H1 (cell line): ENCODE measurements around the gene COLEC11. TPM values are rescaled to one million over a fixed set of nuclear protein-coding genes. Genes with fewer than 3 reads are reported as not detected.

Experiments
- CTCF ChIA-PET: fragments of 300-600 bp; sonication (Branson Sonifier 250); formaldehyde crosslinking; loops from one replicate; lab custom pipeline; 2021; ENCODE audit not compliant: partially characterized antibody; lab: Charles Lee
- POLR2A ChIA-PET: fragments of 300-600 bp; sonication (Branson Sonifier 250); formaldehyde crosslinking; loops from one replicate; lab custom pipeline; 2021; ENCODE audit warnings: inconsistent platforms; ENCODE audit not compliant: partially characterized antibody; lab: Charles Lee
- DNase-seq, 2 experiments: peaks; one replicate each; pipeline versions ENCODE4 v3.0.0 to v3.0.0-alpha.2; 2010 to 2022; ENCODE audit warnings: low spot score in 2 of 2, low read depth in 1 of 2, mixed read lengths in 1 of 2
- FAIRE-seq: peaks from 2 replicates; lab custom pipeline; 2011; peaks lifted over from hg19 to GRCh38; lab: Jason Lieb, UNC
- H2AFZ ChIP-seq: 2 replicates; pipeline ENCODE4 v1.8.1; 2012; ENCODE audit warnings: low read length, inconsistent platforms
- H2AK5ac ChIP-seq: 2 replicates; pipeline ENCODE4 v1.6.1; 2013; ENCODE audit warnings: low read depth, low read length
- H2BK120ac ChIP-seq: replicated peaks from 2 replicates; pipeline ENCODE3; 2013; ENCODE audit warnings: low read depth, low read length, inconsistent platforms
- H2BK12ac ChIP-seq: 2 replicates; pipeline ENCODE4 v1.6.1; 2013; ENCODE audit warnings: low read depth, low read length
- H2BK15ac ChIP-seq: 2 replicates; pipeline ENCODE4 v1.6.1; 2013; ENCODE audit warnings: low read length
- H2BK20ac ChIP-seq: 2 replicates; pipeline ENCODE4 v1.6.1; 2013; ENCODE audit warnings: low read length
- H2BK5ac ChIP-seq: 2 replicates; pipeline ENCODE4 v1.6.1; 2013; ENCODE audit warnings: low read depth, low read length
- H3K14ac ChIP-seq: 2 replicates; pipeline ENCODE4 v1.6.1; 2013; ENCODE audit warnings: inconsistent platforms; ENCODE audit not compliant: insufficient read length
- H3K18ac ChIP-seq: 2 replicates; pipeline ENCODE4 v1.6.1; 2013; ENCODE audit warnings: low read length; ENCODE audit errors: extremely low read depth
- H3K23ac ChIP-seq: 2 replicates; pipeline ENCODE4 v1.6.1; 2013; ENCODE audit warnings: inconsistent platforms; ENCODE audit not compliant: insufficient read length
- H3K23me2 ChIP-seq: 2 replicates; pipeline ENCODE4 v1.6.1; 2013; ENCODE audit warnings: low read depth, low read length
- H3K27ac ChIP-seq: 2 replicates; pipeline ENCODE4 v1.6.1; 2011; ENCODE audit warnings: low read depth, low read length, inconsistent platforms
- H3K27me3 ChIP-seq, 4 experiments: replicated peaks in 1 of 4; 1 replicate in 1 of 4; 2 replicates in 3 of 4; pipeline versions ENCODE4 v1.6.1 to v1.8.1; 2011 to 2013; ENCODE audit warnings: low read length in 3 of 4, mild to moderate bottlenecking in 3 of 4, inconsistent platforms in 2 of 4, mixed read lengths in 2 of 4, moderate library complexity in 1 of 4; ENCODE audit not compliant: control insufficient read depth in 3 of 4, insufficient read depth in 3 of 4; ENCODE audit errors: extremely low read depth in 1 of 4
- H3K36me3 ChIP-seq, 4 experiments: 2 replicates each; pipeline versions ENCODE4 v1.6.1 to v1.8.1; 2011 to 2013; ENCODE audit warnings: mild to moderate bottlenecking in 4 of 4, low read length in 3 of 4, moderate library complexity in 2 of 4, control low read depth in 1 of 4, inconsistent platforms in 1 of 4; ENCODE audit not compliant: insufficient read depth in 4 of 4, control insufficient read depth in 2 of 4
- H3K4ac ChIP-seq: replicated peaks from 2 replicates; pipeline ENCODE3; 2013; ENCODE audit warnings: low read length, low read depth, mixed read lengths, inconsistent platforms; ENCODE audit not compliant: insufficient read length
- H3K4me1 ChIP-seq, 4 experiments: replicated peaks in 1 of 4; 1 replicate in 1 of 4; 2 replicates in 3 of 4; pipeline versions ENCODE4 v1.6.1 to v1.8.1; 2011 to 2013; ENCODE audit warnings: low read length in 3 of 4, inconsistent platforms in 2 of 4, mixed read lengths in 1 of 4; ENCODE audit not compliant: insufficient read depth in 4 of 4, control insufficient read depth in 3 of 4
- H3K4me2 ChIP-seq, 2 experiments: 2 replicates each; pipeline versions ENCODE4 v1.6.1 to v1.8.1; 2011 to 2013; ENCODE audit warnings: low read depth in 2 of 2, low read length in 2 of 2, control low read depth in 1 of 2, inconsistent platforms in 1 of 2, mild to moderate bottlenecking in 1 of 2; ENCODE audit not compliant: insufficient read depth in 1 of 2
- H3K4me3 ChIP-seq, 4 experiments: fragments of 200-600, 300-600 bp in 1 of 4; sonication (generic), shearing (Covaris generic), sonication (Bioruptor Twin) in 1 of 4; 2 replicates each; pipeline versions ENCODE4 v1.5.1 to v1.8.1; 2011 to 2016; ENCODE audit warnings: low read length in 4 of 4, low read depth in 3 of 4, control low read depth in 2 of 4, inconsistent platforms in 2 of 4, mild to moderate bottlenecking in 2 of 4, mixed read lengths in 1 of 4, moderate library complexity in 1 of 4; ENCODE audit not compliant: insufficient read depth in 2 of 4; ENCODE audit errors: extremely low read depth in 1 of 4
- H3K56ac ChIP-seq: replicated peaks from 2 replicates; pipeline ENCODE3; 2013; ENCODE audit warnings: low read depth, mild to moderate bottlenecking, mixed read lengths, low read length, inconsistent platforms; ENCODE audit not compliant: insufficient read length
- H3K79me1 ChIP-seq: 2 replicates; pipeline ENCODE4 v1.6.1; 2013; ENCODE audit warnings: low read depth, low read length, control low read depth
- H3K79me2 ChIP-seq, 2 experiments: 2 replicates each; pipeline versions ENCODE4 v1.6.1 to v1.8.1; 2012 to 2013; ENCODE audit warnings: low read length in 2 of 2, mild to moderate bottlenecking in 2 of 2, inconsistent platforms in 1 of 2; ENCODE audit not compliant: insufficient read depth in 2 of 2, control insufficient read depth in 1 of 2
- H3K9ac ChIP-seq, 4 experiments: replicated peaks in 1 of 4; 1 replicate in 1 of 4; 2 replicates in 3 of 4; pipeline versions ENCODE4 v1.6.1 to v1.8.1; 2011 to 2013; ENCODE audit warnings: low read depth in 3 of 4, low read length in 3 of 4, control low read depth in 2 of 4, mild to moderate bottlenecking in 2 of 4, moderate library complexity in 2 of 4, inconsistent platforms in 1 of 4; ENCODE audit errors: extremely low read depth in 1 of 4
- H3K9me3 ChIP-seq, 2 experiments: 2 replicates each; pipeline versions ENCODE4 v1.6.1 to v1.8.1; 2012 to 2013; ENCODE audit warnings: mild to moderate bottlenecking in 2 of 2, moderate library complexity in 2 of 2, control low read depth in 1 of 2, inconsistent platforms in 1 of 2, low read depth in 1 of 2, low read length in 1 of 2, mixed read lengths in 1 of 2; ENCODE audit not compliant: insufficient read depth in 2 of 2
- H4K20me1 ChIP-seq, 2 experiments: replicated peaks in 1 of 2; 2 replicates each; pipeline versions ENCODE3 to v1.8.1; 2011 to 2013; ENCODE audit warnings: inconsistent platforms in 2 of 2, low read length in 2 of 2, mild to moderate bottlenecking in 1 of 2; ENCODE audit not compliant: insufficient read depth in 2 of 2, control insufficient read depth in 1 of 2
- H4K5ac ChIP-seq: 2 replicates; pipeline ENCODE4 v1.6.1; 2013; ENCODE audit warnings: low read length, low read depth, mixed read lengths, inconsistent platforms; ENCODE audit not compliant: insufficient read length
- H4K8ac ChIP-seq: 2 replicates; pipeline ENCODE4 v1.8.0; 2013; ENCODE audit warnings: mild to moderate bottlenecking, moderate library complexity, low read length, inconsistent platforms; ENCODE audit not compliant: insufficient read depth; ENCODE audit errors: extremely low read depth
- H4K91ac ChIP-seq: replicated peaks from 2 replicates; pipeline ENCODE3; 2013; ENCODE audit warnings: low read length, mixed read lengths, inconsistent platforms; ENCODE audit not compliant: insufficient read length
- CBX5 ChIP-seq: fragments of 300-800, 300-1000 bp; sonication (generic); IDR thresholded peaks from 2 replicates; pipeline ENCODE4 v1.7.1; 2016; ENCODE audit warnings: antibody characterized with exemption, low read length, low read depth
- CREB1 ChIP-seq: IDR thresholded peaks from 2 replicates; pipeline ENCODE4 v1.6.1; 2012; ENCODE audit warnings: inconsistent platforms
- CTBP2 ChIP-seq: IDR thresholded peaks from 2 replicates; pipeline ENCODE4 v1.7.0; 2011; ENCODE audit warnings: borderline replicate concordance, mild to moderate bottlenecking, moderate library complexity, mixed read lengths, low read length; ENCODE audit not compliant: insufficient read depth, insufficient read length
- JUN ChIP-seq: IDR thresholded peaks from 2 replicates; pipeline ENCODE4 v1.6.1; 2011; ENCODE audit warnings: low read depth, mild to moderate bottlenecking, improper control_type of control experiment, low read length
- POLR2A ChIP-seq, 2 experiments: IDR thresholded peaks; 1 replicate in 1 of 2; 2 replicates in 1 of 2; pipeline ENCODE4 v1.6.1; 2011; ENCODE audit warnings: low read depth in 2 of 2, low read length in 2 of 2, mild to moderate bottlenecking in 2 of 2; ENCODE audit errors: control extremely low read depth in 1 of 2
- SIX5 ChIP-seq: IDR thresholded peaks from 2 replicates; pipeline ENCODE4 v1.6.1; 2011; ENCODE audit warnings: mild to moderate bottlenecking, low read depth, low read length
- polyA plus RNA-seq, 7 experiments: library from polyadenylated mRNA; depleted of rRNA in 3 of 7; stranded (reverse) in 5 of 7; unstranded in 2 of 7; fragments of >200 nt in 5 of 7; fragments of 200-250 nt in 2 of 7; gene quantifications; 1 replicate in 5 of 7; 2 replicates in 1 of 7; 4 replicates in 1 of 7; pipeline versions ENCODE4 v1.2.1 to v1.2.3, GENCODE V29; 2011 to 2013; ENCODE audit warnings: missing spikeins in 2 of 7, mixed read lengths in 2 of 7
- total RNA-seq: library from RNA; stranded (reverse); fragmentation: NEBNext Ultra II Directional; extraction: Animal tissue kit (Norgen Biotek cat#: 25700); gene quantifications from 2 replicates; pipeline ENCODE4 v1.2.1, GENCODE V29; 2021

Gene COLEC11
- total and polyA plus RNA-seq, 2 of the 8 experiments (the other 6 are each of a cell fraction or from before 2014, with no cell fraction given): 0.47 to 0.80 TPM

- no peak overlapping the region for H3K56ac ChIP-seq
- no peak overlapping the region for H3K18ac ChIP-seq
- no peak overlapping the region for H2BK15ac ChIP-seq
- POLR2A ChIA-PET: no interaction called here
- H2AFZ ChIP-seq: no peak overlapping the region
- H3K79me2 ChIP-seq: no peaks in the 10 kb centered on the region
- H3K27ac ChIP-seq: no peak overlapping the region
- FAIRE-seq (no peak), DNase-seq (no peak)
- no peak overlapping the region for H3K14ac ChIP-seq
- no peaks in the 10 kb centered on the region for H4K20me1 ChIP-seq
- no peak overlapping the region for H2BK120ac ChIP-seq
- H3K4me3 ChIP-seq: no peak overlapping the region
- no peak overlapping the region for H3K23ac ChIP-seq
- H3K36me3 ChIP-seq: no peaks in the 10 kb centered on the region
- H3K4me1 ChIP-seq: no peaks in the 10 kb centered on the region
- no peaks in the 10 kb centered on the region for H3K23me2 ChIP-seq
- CTCF ChIA-PET: interaction anchor here (2.0 kb wide), 1 partner anchor 10 kb away, joined by 5 read pairs; no protein-coding TSS in a partner anchor
- TF ChIP-seq CREB1 (no peak), JUN (no peak), CBX5 (no peak), CTBP2 (no peak), SIX5 (no peak), POLR2A (IDR thresholded peaks at IDR 0.05; ENCODE audit: control extremely low read depth in 1 of 2, low read depth in 2 of 2, low read length in 2 of 2) (no peak)
- no peak overlapping the region for H4K91ac ChIP-seq
- H3K27me3 ChIP-seq: no peaks in the 10 kb centered on the region
- no peak overlapping the region for H2BK5ac ChIP-seq
- H3K79me1 ChIP-seq: no peaks in the 10 kb centered on the region
- no peak overlapping the region for H3K9ac ChIP-seq
- no peak overlapping the region for H2BK20ac ChIP-seq
- no peak overlapping the region for H2BK12ac ChIP-seq
- H4K5ac ChIP-seq: no peak overlapping the region
- no peak overlapping the region for H4K8ac ChIP-seq
- no peak overlapping the region for H3K4me2 ChIP-seq
- H2AK5ac ChIP-seq: no peak overlapping the region
- peaks cover 8 to 18% of the 10 kb centered on the region in 2 experiments; a peak in 2 of 4 replicates for H3K9me3 ChIP-seq
- H3K4ac ChIP-seq: no peak overlapping the region
Measured at GRCh38 chr2:3618367-3618766, 23.5 kb downstream of the COLEC11 start.
